Measurements from ENCODE around the gene SUPT16H. TPM values are rescaled to one million over a fixed set of nuclear protein-coding genes. Genes with fewer than 3 reads are reported as not detected.
"Not testable (repeated sequence)": the region's sequence is repeated elsewhere in the genome, so short reads cannot be mapped to it uniquely, and the experiment has no call there.

The SUPT16H gene
- total RNA-seq, 2 experiments from 2014 or later = 156 to 158 TPM

- ChIA-PET CTCF (no interaction called here), POLR2A (interaction anchor here (0.8 kb wide), 1 partner anchor 46 kb away, joined by 3 read pairs; no protein-coding TSS in a partner anchor)
- intact Hi-C loops (cut with micrococcal nuclease) = no loop called here
- no peak overlapping the region for H3K27ac Mint-ChIP-seq
- H3K9me3 Mint-ChIP-seq = no peaks in the 10 kb centered on the region
- no peak for DNase-seq
- no peaks in the 10 kb centered on the region for H3K36me3 Mint-ChIP-seq
- H3K27me3 Mint-ChIP-seq = no peaks in the 10 kb centered on the region
- peaks cover 18% of the 10 kb centered on the region for H3K4me1 Mint-ChIP-seq (ENCODE audit: low read depth)
- no peak overlapping the region for H3K4me3 Mint-ChIP-seq
These were observed 72.2 kb downstream of the SUPT16H start for GRCh38 chr14:21311614-21312013.

GRCh38 chr14:21309956-21310355, 73.9 kb downstream of the SUPT16H start:
- intact Hi-C loops (cut with micrococcal nuclease) = loop anchor here (2.0 kb wide), 1 partner anchor 145 kb away; no protein-coding TSS in a partner anchor
- no peaks in the 10 kb centered on the region for H3K36me3 Mint-ChIP-seq
- no peak overlapping the region for H3K4me3 Mint-ChIP-seq
- no peaks in the 10 kb centered on the region for H3K27me3 Mint-ChIP-seq
- no peak for DNase-seq
- H3K4me1 Mint-ChIP-seq (ENCODE audit: low read depth) = peaks cover 18% of the 10 kb centered on the region
- POLR2A ChIA-PET = no interaction called here
- H3K27ac Mint-ChIP-seq = no peak overlapping the region
- CTCF ChIA-PET = no interaction called here
- no peaks in the 10 kb centered on the region for H3K9me3 Mint-ChIP-seq

GRCh38 chr14:21309238-21309636, 74.6 kb downstream of the SUPT16H start:
- no peaks in the 10 kb centered on the region for H3K9me3 Mint-ChIP-seq
- H3K4me3 Mint-ChIP-seq = peak overlapping the region; percentile 70
- H3K27ac Mint-ChIP-seq = peak overlapping the region; percentile 80
- ChIA-PET CTCF (no interaction called here), POLR2A (interaction anchor here (0.8 kb wide), 1 partner anchor 42 kb away, joined by 3 read pairs; no protein-coding TSS in a partner anchor)
- no peaks in the 10 kb centered on the region for H3K36me3 Mint-ChIP-seq
- DNase-seq = no peak
- no peaks in the 10 kb centered on the region for H3K27me3 Mint-ChIP-seq
- peaks cover 18% of the 10 kb centered on the region for H3K4me1 Mint-ChIP-seq (ENCODE audit: low read depth)
- intact Hi-C loops (cut with micrococcal nuclease) = loop anchor here (2.0 kb wide), 1 partner anchor 146 kb away; no protein-coding TSS in a partner anchor

DNA sequence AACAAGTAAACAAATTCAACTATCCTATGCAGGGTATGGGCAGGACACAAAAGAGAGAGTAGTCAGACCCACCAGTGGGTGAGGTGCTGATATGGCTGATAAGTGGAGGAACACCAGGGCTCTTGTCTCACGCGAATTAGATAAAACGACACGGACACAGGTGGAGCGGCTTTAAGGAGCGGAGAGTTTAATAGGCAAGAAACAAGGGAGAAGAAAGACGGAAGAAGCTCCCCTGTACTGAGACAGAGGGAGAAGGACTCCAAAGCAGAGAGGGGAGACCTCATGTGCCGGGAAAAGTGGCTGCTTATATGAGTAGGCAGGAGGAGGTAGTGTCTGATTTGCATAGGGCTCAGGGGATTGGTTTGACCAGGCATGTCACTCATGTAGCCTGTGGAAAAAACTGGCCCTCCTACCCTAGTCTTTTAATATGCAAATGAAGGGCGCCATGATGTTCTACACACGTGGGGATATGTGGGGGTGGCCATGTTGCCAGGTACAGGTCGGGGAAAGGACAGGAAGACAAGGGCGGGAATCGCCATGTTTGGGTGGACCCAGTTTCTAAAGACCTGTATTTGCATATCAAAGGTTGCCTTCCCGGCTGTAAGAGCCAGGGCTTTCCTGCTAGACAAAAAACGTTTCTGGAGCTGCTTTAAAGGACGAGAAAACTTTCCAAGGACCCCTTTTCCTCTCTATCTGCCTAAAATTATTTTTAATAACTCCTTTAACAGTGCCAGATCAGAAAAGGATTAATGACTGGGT, 75.2 kb downstream of the SUPT16H start:
- peak overlapping the region; percentile 80 for H3K27ac Mint-ChIP-seq
- H3K36me3 Mint-ChIP-seq = no peaks in the 10 kb centered on the region
- H3K9me3 Mint-ChIP-seq = no peaks in the 10 kb centered on the region
- H3K4me1 Mint-ChIP-seq (ENCODE audit: low read depth) = peaks cover 18% of the 10 kb centered on the region
- H3K27me3 Mint-ChIP-seq = no peaks in the 10 kb centered on the region
- ChIA-PET CTCF (no interaction called here), POLR2A (interaction anchor here (0.8 to 1.3 kb wide), 2 partner anchors 41 to 43 kb away, joined by 3 read pairs; no protein-coding TSS in a partner anchor)
- peak; percentile 91 for DNase-seq
- intact Hi-C loops (cut with micrococcal nuclease) = loop anchor here (1.0 to 2.0 kb wide), 3 partner anchors 39 to 146 kb away; partner anchors contain the start of genes HNRNPC and SUPT16H
- peak overlapping the region; percentile 70 for H3K4me3 Mint-ChIP-seq

GRCh38 chr14:21308132-21308478, 75.7 kb downstream of the SUPT16H start:
- Mint-ChIP-seq H3K4me1 (ENCODE audit: low read depth) (peaks cover 18% of the 10 kb centered on the region), H3K9me3 (no peaks in the 10 kb centered on the region), H3K4me3 (peak overlapping the region; percentile 70), H3K36me3 (no peaks in the 10 kb centered on the region), H3K27ac (peak overlapping the region; percentile 80), H3K27me3 (no peaks in the 10 kb centered on the region)
- DNase-seq = no peak
- POLR2A ChIA-PET = interaction anchor here (1.3 kb wide), 1 partner anchor 43 kb away, joined by 3 read pairs; no protein-coding TSS in a partner anchor
- CTCF ChIA-PET = no interaction called here
- intact Hi-C loops (cut with micrococcal nuclease) = loop anchor here (1.0 to 2.0 kb wide), 3 partner anchors 39 to 147 kb away; partner anchors contain the start of genes HNRNPC and SUPT16H

DNA sequence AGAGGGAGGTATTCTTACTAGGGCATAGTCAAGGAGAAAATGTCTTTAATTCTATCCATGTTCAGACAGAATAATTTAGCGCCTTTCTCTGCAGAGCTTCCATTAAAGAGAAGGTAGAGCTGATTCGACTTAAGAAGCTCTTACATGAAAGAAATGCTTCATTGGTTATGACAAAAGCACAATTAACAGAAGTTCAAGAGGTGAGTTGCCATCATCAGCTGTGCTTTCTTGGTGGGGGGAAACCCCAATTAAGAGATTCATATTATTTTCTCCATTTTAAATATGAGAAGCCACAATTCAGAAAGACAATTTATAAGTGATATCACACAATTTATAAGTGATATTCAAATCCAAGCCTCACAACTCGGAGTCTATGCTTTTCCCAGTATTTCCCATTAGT, 76.2 kb downstream of the SUPT16H start:
- Mint-ChIP-seq H3K9me3 (no peaks in the 10 kb centered on the region), H3K36me3 (no peaks in the 10 kb centered on the region), H3K27me3 (no peaks in the 10 kb centered on the region), H3K4me1 (ENCODE audit: low read depth) (peaks cover 18% of the 10 kb centered on the region), H3K27ac (no peak overlapping the region), H3K4me3 (no peak overlapping the region)
- POLR2A ChIA-PET = interaction anchor here (1.3 kb wide), 1 partner anchor 42 kb away, joined by 3 read pairs; no protein-coding TSS in a partner anchor
- CTCF ChIA-PET = no interaction called here
- no peak for DNase-seq
- intact Hi-C loops (cut with micrococcal nuclease) = loop anchor here (1.0 to 2.0 kb wide), 3 partner anchors 38 to 147 kb away; partner anchors contain the start of genes HNRNPC and SUPT16H

DNA sequence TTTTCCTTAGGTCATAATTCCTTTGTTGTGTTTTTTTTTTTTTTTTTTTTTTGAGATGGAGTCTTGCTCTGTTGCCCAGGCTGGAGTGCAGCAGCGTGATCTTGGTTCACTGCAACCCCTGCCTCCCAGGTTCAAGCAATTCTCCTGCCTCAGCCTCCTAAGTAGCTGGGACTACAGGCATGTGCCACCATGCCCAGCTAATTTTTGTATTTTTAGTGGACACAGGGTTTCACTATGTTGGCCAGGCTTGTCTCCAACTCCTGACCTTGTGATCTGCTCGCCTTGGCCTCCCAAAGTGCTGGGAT, 81.0 kb downstream of the SUPT16H start:
- H3K4me1 Mint-ChIP-seq (ENCODE audit: low read depth); DNase-seq; intact Hi-C loops (cut with micrococcal nuclease); H3K36me3 Mint-ChIP-seq; CTCF ChIA-PET; POLR2A ChIA-PET; H3K4me3 Mint-ChIP-seq; H3K9me3 Mint-ChIP-seq; H3K27ac Mint-ChIP-seq: not testable (repeated sequence)
- peaks cover 12% of the 10 kb centered on the region for H3K27me3 Mint-ChIP-seq

DNA sequence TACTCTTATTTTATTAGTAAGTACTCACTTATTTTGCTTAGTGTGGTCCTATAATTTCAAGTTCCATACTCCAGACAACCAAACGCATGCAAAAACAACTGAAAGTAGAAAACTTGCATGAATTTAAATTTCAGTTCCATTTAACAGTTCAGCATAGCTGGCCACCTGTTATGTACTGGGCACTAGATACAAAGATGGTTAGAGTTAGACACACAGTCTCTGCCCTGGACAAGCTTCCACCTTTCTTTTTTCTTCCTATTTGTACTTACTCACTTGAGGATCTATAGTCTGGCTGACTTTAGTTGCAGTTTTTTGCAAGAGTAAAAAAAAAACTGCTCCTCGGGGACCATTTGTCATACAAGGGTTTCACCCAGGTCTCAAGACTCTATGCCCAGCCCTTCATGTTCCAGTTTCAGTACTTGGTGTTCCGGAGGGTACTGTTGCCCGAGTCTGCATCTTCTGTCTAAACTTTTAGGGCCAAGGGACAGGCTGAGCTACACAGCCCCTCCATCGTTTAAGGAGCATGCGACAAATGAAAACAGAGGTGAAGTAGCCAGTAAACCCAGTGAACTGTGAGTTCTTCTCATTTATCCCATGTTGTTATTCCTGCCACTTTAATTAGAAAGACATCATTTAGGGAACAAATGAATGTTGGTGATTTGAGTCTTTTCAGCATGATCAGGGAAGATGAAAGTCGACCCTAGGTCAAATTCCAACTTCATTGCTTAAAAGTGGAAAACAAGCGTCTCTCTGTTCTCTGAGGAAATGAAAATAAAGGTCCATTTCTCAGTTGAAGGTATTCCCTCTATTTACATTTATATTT, 81.6 kb downstream of the SUPT16H start:
- intact Hi-C loops (cut with micrococcal nuclease) = no loop called here
- H3K27ac Mint-ChIP-seq = no peak overlapping the region
- ChIA-PET CTCF (no interaction called here), POLR2A (no interaction called here)
- no peak for DNase-seq
- H3K36me3 Mint-ChIP-seq = no peaks in the 10 kb centered on the region
- H3K4me3 Mint-ChIP-seq = no peak overlapping the region
- no peaks in the 10 kb centered on the region for H3K4me1 Mint-ChIP-seq (ENCODE audit: low read depth)
- no peaks in the 10 kb centered on the region for H3K9me3 Mint-ChIP-seq
- peaks cover 13% of the 10 kb centered on the region for H3K27me3 Mint-ChIP-seq

Other genes with a start within 250 kb of the SUPT16H start
- not detected for gene OR5AU1, start 228.0 kb downstream of the SUPT16H start, total RNA-seq
- gene HNRNPC, start 114.6 kb downstream of the SUPT16H start, total RNA-seq = 1,000 to 10,000 TPM; 1,063 to 1,070 TPM
- under 1 TPM in 1 of 2 experiments, not detected in 1; 0.07 TPM for gene RPGRIP1, start 103.9 kb downstream of the SUPT16H start, total RNA-seq
- 10 to 100 TPM; 80.1 to 87.7 TPM for gene CHD8, start 72.1 kb upstream of the SUPT16H start, total RNA-seq
- 10 to 100 TPM; 21.2 to 23.6 TPM for gene RAB2B, start 92.9 kb upstream of the SUPT16H start, total RNA-seq
- gene TOX4, start 93.2 kb upstream of the SUPT16H start, total RNA-seq = 10 to 100 TPM; 66.1 to 67.5 TPM
- 10 to 100 TPM; 64.1 TPM for gene METTL3, start 127.3 kb upstream of the SUPT16H start, total RNA-seq
- 1 to 10 TPM; 4.4 to 4.8 TPM for gene SALL2, start 142.3 kb upstream of the SUPT16H start, total RNA-seq
- not detected for gene OR10G3, start 196.1 kb upstream of the SUPT16H start, total RNA-seq

Data from activated CD4-positive, alpha-beta memory T cell treated with anti-CD3 and anti-CD28 coated beads for 36 hours (primary cell).